ENCODE data around the gene MACROD2. TPM values are rescaled to one million over a fixed set of nuclear protein-coding genes. Genes with fewer than 3 reads are reported as not detected.

Gene MACROD2
- total and polyA plus RNA-seq, 2 donors (not counting 1 experiment from before 2014, with no cell fraction given), result 5.3 to 6.7 TPM

GRCh38 chr20:15630360-15630759 lies 1635.0 kb downstream of the MACROD2 start:
- Mint-ChIP-seq H3K9me3 (ENCODE audit: insufficient read depth) (peaks cover 1% of the 10 kb centered on the region), H3K27me3 (peaks cover 17% of the 10 kb centered on the region), H3K4me3 (no peak overlapping the region), H3K4me1 (no peaks in the 10 kb centered on the region), H3K27ac (no peak overlapping the region)
- peaks cover 0 to 2% (median 1%) of the 10 kb centered on the region in 4 experiments for H3K27me3 ChIP-seq (replicated peaks in 1 of 4; ENCODE audit: control extremely low read depth in 1 of 4, control insufficient read depth in 3 of 4, insufficient read depth in 4 of 4, low read length in 3 of 4)
- no peaks in the 10 kb centered on the region for H3K4me1 ChIP-seq (ENCODE audit: control insufficient read depth in 2 of 2, insufficient read depth in 2 of 2, low read length in 2 of 2)
- no peak overlapping the region for H2AFZ ChIP-seq (ENCODE audit: insufficient read depth, low read depth, low read length, poor library complexity, severe bottlenecking)
- no peak for DNase-seq
- no peak overlapping the region for H3K27ac ChIP-seq (ENCODE audit: low read length in 2 of 2)
- ATAC-seq (ENCODE audit: low read depth), result no peak
- no peaks in the 10 kb centered on the region for H3K9me3 ChIP-seq (ENCODE audit: control extremely low read depth in 1 of 3, control insufficient read depth in 2 of 3, insufficient read depth in 1 of 3, low read length in 2 of 3)
- CTCF ChIA-PET, result no interaction called here
- H4K20me1 ChIP-seq (ENCODE audit: control insufficient read depth, insufficient read depth, low read length, poor library complexity, severe bottlenecking), result no peaks in the 10 kb centered on the region
- H3K4me3 ChIP-seq (ENCODE audit: control extremely low read depth in 1 of 5, extremely low read depth in 1 of 5, insufficient read depth in 1 of 5, low read depth in 2 of 5, low read length in 4 of 5), result no peak overlapping the region
- H3K79me2 ChIP-seq (ENCODE audit: control insufficient read depth, insufficient read depth, low read length), result no peaks in the 10 kb centered on the region
- 90% methylated on average over 2 of the region's 4 CpGs for WGBS (ENCODE audit: insufficient coverage)
- no peak for TF ChIP-seq EZH2 (IDR thresholded peaks at IDR 0.05; ENCODE audit: borderline replicate concordance, insufficient read depth, low read depth, low read length, poor library complexity, severe bottlenecking)
- POLR2A ChIA-PET, result no interaction called here
- no peak overlapping the region for H3K9ac ChIP-seq (ENCODE audit: low read length)
- intact Hi-C loops (cut with micrococcal nuclease), result no loop called here
- no peaks in the 10 kb centered on the region for H3K36me3 ChIP-seq (replicated peaks in 1 of 2; ENCODE audit: control extremely low read depth in 1 of 2, control insufficient read depth in 1 of 2, extremely low read depth in 1 of 2, insufficient read depth in 2 of 2, low read length in 1 of 2)
- no peak overlapping the region for H3K4me2 ChIP-seq (replicated peaks; ENCODE audit: low read depth, low read length, poor library complexity, severe bottlenecking)

DNA sequence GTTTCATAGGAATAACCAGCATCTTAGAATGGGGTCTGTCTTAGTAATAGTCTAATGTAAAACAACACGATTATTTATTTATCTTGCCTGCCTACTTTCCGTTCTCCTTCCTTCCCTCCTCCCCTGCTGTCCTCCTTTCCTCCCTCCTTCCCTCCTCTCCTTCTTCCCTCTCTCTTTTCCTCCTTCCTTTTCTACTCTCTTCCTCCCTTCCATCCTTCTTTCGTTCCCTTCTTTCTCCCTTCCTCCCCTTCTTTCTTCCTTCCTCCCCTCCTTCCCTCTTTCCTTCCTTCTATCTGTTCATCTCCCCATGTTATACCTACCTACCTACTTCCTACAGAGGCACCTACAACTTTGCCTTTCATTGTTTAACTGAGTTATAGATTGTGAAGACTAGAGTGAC lies 1637.4 kb downstream of the MACROD2 start:
- H3K79me2 ChIP-seq (ENCODE audit: control insufficient read depth, insufficient read depth, low read length), result no peaks in the 10 kb centered on the region
- no peak overlapping the region for H3K9ac ChIP-seq (ENCODE audit: low read length)
- Mint-ChIP-seq H3K4me1 (no peaks in the 10 kb centered on the region), H3K27me3 (peaks cover 22% of the 10 kb centered on the region), H3K4me3 (no peak overlapping the region), H3K9me3 (ENCODE audit: insufficient read depth) (peaks cover 1% of the 10 kb centered on the region), H3K27ac (no peak overlapping the region)
- no peak overlapping the region for H3K27ac ChIP-seq (ENCODE audit: low read length in 2 of 2)
- 76% methylated on average over 3 of the region's 3 CpGs for WGBS (ENCODE audit: insufficient coverage)
- H2AFZ ChIP-seq (ENCODE audit: insufficient read depth, low read depth, low read length, poor library complexity, severe bottlenecking), result no peak overlapping the region
- TF ChIP-seq EZH2 (IDR thresholded peaks at IDR 0.05; ENCODE audit: borderline replicate concordance, insufficient read depth, low read depth, low read length, poor library complexity, severe bottlenecking), result no peak
- no peak for TF ChIP-seq CTCF (IDR thresholded peaks at IDR 0.05)
- no peaks in the 10 kb centered on the region for H3K4me1 ChIP-seq (ENCODE audit: control insufficient read depth in 2 of 2, insufficient read depth in 2 of 2, low read length in 2 of 2)
- ChIA-PET CTCF (no interaction called here), POLR2A (no interaction called here)
- no peaks in the 10 kb centered on the region for H3K36me3 ChIP-seq (replicated peaks in 1 of 2; ENCODE audit: control extremely low read depth in 1 of 2, control insufficient read depth in 1 of 2, extremely low read depth in 1 of 2, insufficient read depth in 2 of 2, low read length in 1 of 2)
- H3K4me3 ChIP-seq (ENCODE audit: control extremely low read depth in 1 of 5, extremely low read depth in 1 of 5, insufficient read depth in 1 of 5, low read depth in 2 of 5, low read length in 4 of 5), result no peak overlapping the region
- intact Hi-C loops (cut with micrococcal nuclease), result no loop called here
- no peak overlapping the region for H3K4me2 ChIP-seq (replicated peaks; ENCODE audit: low read depth, low read length, poor library complexity, severe bottlenecking)
- H3K9me3 ChIP-seq (ENCODE audit: control extremely low read depth in 1 of 3, control insufficient read depth in 2 of 3, insufficient read depth in 1 of 3, low read length in 2 of 3), result no peaks in the 10 kb centered on the region
- ATAC-seq (ENCODE audit: low read depth) (no peak), DNase-seq (no peak)
- no peaks in the 10 kb centered on the region for H4K20me1 ChIP-seq (ENCODE audit: control insufficient read depth, insufficient read depth, low read length, poor library complexity, severe bottlenecking)
- H3K27me3 ChIP-seq (replicated peaks in 1 of 4; ENCODE audit: control extremely low read depth in 1 of 4, control insufficient read depth in 3 of 4, insufficient read depth in 4 of 4, low read length in 3 of 4), result peaks cover 0 to 2% (median 0%) of the 10 kb centered on the region in 4 experiments
